ENCODE data around the gene EPHB2.

GRCh38 chr1:22913421-22914141, 202.9 kb downstream of the EPHB2 start:
- TF ChIP-seq, protein P1, sequence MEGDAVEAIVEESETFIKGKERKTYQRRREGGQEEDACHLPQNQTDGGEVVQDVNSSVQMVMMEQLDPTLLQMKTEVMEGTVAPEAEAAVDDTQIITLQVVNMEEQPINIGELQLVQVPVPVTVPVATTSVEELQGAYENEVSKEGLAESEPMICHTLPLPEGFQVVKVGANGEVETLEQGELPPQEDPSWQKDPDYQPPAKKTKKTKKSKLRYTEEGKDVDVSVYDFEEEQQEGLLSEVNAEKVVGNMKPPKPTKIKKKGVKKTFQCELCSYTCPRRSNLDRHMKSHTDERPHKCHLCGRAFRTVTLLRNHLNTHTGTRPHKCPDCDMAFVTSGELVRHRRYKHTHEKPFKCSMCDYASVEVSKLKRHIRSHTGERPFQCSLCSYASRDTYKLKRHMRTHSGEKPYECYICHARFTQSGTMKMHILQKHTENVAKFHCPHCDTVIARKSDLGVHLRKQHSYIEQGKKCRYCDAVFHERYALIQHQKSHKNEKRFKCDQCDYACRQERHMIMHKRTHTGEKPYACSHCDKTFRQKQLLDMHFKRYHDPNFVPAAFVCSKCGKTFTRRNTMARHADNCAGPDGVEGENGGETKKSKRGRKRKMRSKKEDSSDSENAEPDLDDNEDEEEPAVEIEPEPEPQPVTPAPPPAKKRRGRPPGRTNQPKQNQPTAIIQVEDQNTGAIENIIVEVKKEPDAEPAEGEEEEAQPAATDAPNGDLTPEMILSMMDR (IDR thresholded peaks at IDR 0.05): no peak
- TF ChIP-seq POLR2A (IDR thresholded peaks at IDR 0.05): no peak
